SU-DHL-6 (cell line): ENCODE results near the gene ITPKC.
A peak's percentile ranks its signal among the peaks of the same experiment; 100 is the strongest.

Experiments
- H2AFZ ChIP-seq: fragments of 200-600 bp; sonication (generic); 2 replicates; pipeline ENCODE4 v1.6.1; 2014; ENCODE audit warnings: low read depth, mild to moderate bottlenecking, moderate library complexity, mixed read lengths, antibody characterized with exemption, low read length; ENCODE audit not compliant: severe bottlenecking
- H3F3A ChIP-seq: fragments of 200-600 bp; shearing (Covaris generic); 2 replicates; pipeline ENCODE4 v1.6.0; 2016; ENCODE audit warnings: antibody characterized with exemption, mild to moderate bottlenecking; ENCODE audit not compliant: insufficient read depth
- H3K27ac ChIP-seq: fragments of 200-600 bp; sonication (generic); 2 replicates; pipeline ENCODE4 v1.5.1; 2016; ENCODE audit warnings: low read depth, mild to moderate bottlenecking, low read length, moderate library complexity, mixed read lengths
- H3K27me3 ChIP-seq: fragments of 200-600 bp; sonication (generic), shearing (Covaris generic); 2 replicates; pipeline ENCODE4 v1.6.0; 2014; ENCODE audit warnings: mild to moderate bottlenecking, low read length
- H3K36me3 ChIP-seq: fragments of 200-600 bp; sonication (generic); 2 replicates; pipeline ENCODE4 v1.6.1; 2014; ENCODE audit warnings: mild to moderate bottlenecking, low read length, mixed read lengths
- H3K4me2 ChIP-seq: fragments of 300-600, 200-600 bp; shearing (Covaris generic), sonication (generic); 2 replicates; pipeline ENCODE4 v1.6.0; 2014; ENCODE audit warnings: low read length, low read depth, mild to moderate bottlenecking; ENCODE audit not compliant: poor library complexity, severe bottlenecking
- H3K4me3 ChIP-seq: fragments of 200-600 bp; sonication (generic); 2 replicates; pipeline ENCODE4 v1.5.1; 2014; ENCODE audit warnings: antibody characterized with exemption, low read length, mild to moderate bottlenecking, mixed read lengths; ENCODE audit not compliant: insufficient read depth, poor library complexity, severe bottlenecking
- H3K79me2 ChIP-seq: fragments of 200-600 bp; sonication (generic); 2 replicates; pipeline ENCODE4 v1.6.1; 2014; ENCODE audit warnings: mild to moderate bottlenecking, low read length, moderate library complexity; ENCODE audit not compliant: insufficient read depth
- H3K9ac ChIP-seq: fragments of 200-600 bp; sonication (generic); 2 replicates; pipeline ENCODE4 v1.7.0; 2014; ENCODE audit warnings: mild to moderate bottlenecking, low read length
- H3K9me2 ChIP-seq: fragments of 200-600 bp; sonication (generic); replicated peaks from 2 replicates; pipeline ENCODE4 v1.6.1; 2014; ENCODE audit warnings: low read length; ENCODE audit not compliant: insufficient read depth
- H3K9me3 ChIP-seq: fragments of 200-600 bp; sonication (generic); 2 replicates; pipeline ENCODE4 v1.6.1; 2014; ENCODE audit warnings: low read length, mixed read lengths; ENCODE audit not compliant: insufficient read depth
- H4K20me1 ChIP-seq: fragments of 200-600 bp; sonication (generic); 2 replicates; pipeline ENCODE4 v1.6.1; 2014; ENCODE audit warnings: low read depth, mild to moderate bottlenecking, antibody characterized with exemption, low read length, moderate library complexity, mixed read lengths
- CTCF ChIP-seq: fragments of 200-600 bp; sonication (generic); IDR thresholded peaks from one replicate; pipeline ENCODE4 v1.5.1; 2017; ENCODE audit warnings: antibody characterized with exemption, mild to moderate bottlenecking, low read length, moderate library complexity; ENCODE audit not compliant: insufficient read depth, poor library complexity, severe bottlenecking
- EZH2phosphoT487 ChIP-seq: fragments of 200-600 bp; sonication (generic), shearing (Covaris generic); conservative IDR thresholded peaks from 2 replicates; pipeline ENCODE4 v1.6.1; 2018; ENCODE audit warnings: mild to moderate bottlenecking, antibody characterized with exemption, low read length, moderate library complexity, mixed read lengths

The ITPKC gene

GRCh38 chr19:40774916-40775631, 58.2 kb downstream of the ITPKC start, which contains the start of gene MIA:
MIA (plus strand) TSS chr19:40775521; CDS start chr19:40775543, 22 bp downstream.
- peak within 1 kb of the TSS; percentile 55; the same call in 1 of the 2 replicates for H3K9ac ChIP-seq
- no peaks in the 10 kb centered on the region for H3K27me3 ChIP-seq
- peak within 1 kb of the TSS; percentile 70 for H3K4me2 ChIP-seq
- TF ChIP-seq EZH2phosphoT487, result no peak
- TF ChIP-seq CTCF, result no peak
- no peaks in the 10 kb centered on the region for H3K9me3 ChIP-seq
- peaks cover 10% of the 10 kb centered on the region; the same call in 1 of the 2 replicates for H3K79me2 ChIP-seq
- H3K9me2 ChIP-seq, result no peaks in the 10 kb centered on the region
- H3K36me3 ChIP-seq, result no peaks in the 10 kb centered on the region
- peaks cover 24% of the 10 kb centered on the region for H3F3A ChIP-seq
- H4K20me1 ChIP-seq, result no peaks in the 10 kb centered on the region
- peak within 1 kb of the TSS; percentile 98 for H3K27ac ChIP-seq
- H2AFZ ChIP-seq, result no peak within 1 kb of the TSS
- no peak within 1 kb of the TSS for H3K4me3 ChIP-seq

- Histone ChIP-seq H3F3A (peaks cover 24% of the 10 kb centered on the region), H3K4me2 (no peak overlapping the region), H3K9ac (no peak overlapping the region), H3K27ac (no peak overlapping the region), H2AFZ (no peak overlapping the region), H3K79me2 (peaks cover 10% of the 10 kb centered on the region; the same call in 1 of the 2 replicates), H3K4me3 (no peak overlapping the region), H3K36me3 (no peaks in the 10 kb centered on the region), H3K27me3 (no peaks in the 10 kb centered on the region), H3K9me3 (no peaks in the 10 kb centered on the region), H4K20me1 (no peaks in the 10 kb centered on the region), H3K9me2 (no peaks in the 10 kb centered on the region)
- TF ChIP-seq EZH2phosphoT487 (no peak), CTCF (no peak)
Measured at GRCh38 chr19:40775632-40776022, 58.7 kb downstream of the ITPKC start.

GRCh38 chr19:40776364-40776763, 59.5 kb downstream of the ITPKC start:
- Histone ChIP-seq H4K20me1 (no peaks in the 10 kb centered on the region), H3K27me3 (no peaks in the 10 kb centered on the region), H2AFZ (no peak overlapping the region), H3K9me3 (no peaks in the 10 kb centered on the region), H3K9me2 (no peaks in the 10 kb centered on the region), H3K79me2 (peaks cover 10% of the 10 kb centered on the region; the same call in 1 of the 2 replicates), H3F3A (peaks cover 24% of the 10 kb centered on the region), H3K4me3 (no peak overlapping the region), H3K9ac (peak overlapping the region; percentile 55), H3K4me2 (peak overlapping the region; percentile 70), H3K36me3 (no peaks in the 10 kb centered on the region), H3K27ac (peak overlapping the region; percentile 98)
- TF ChIP-seq EZH2phosphoT487 (no peak), CTCF (no peak)
